MM.1S (cell line): ENCODE data around the gene COL4A5.

Source experiments
- EZH2 ChIP-seq: fragments of 300-600 bp; sonication (generic); optimal IDR thresholded peaks from 2 replicates; pipeline ENCODE3; 2017; ENCODE audit warnings: low read depth, mild to moderate bottlenecking, antibody characterized with exemption, low read length, mixed read lengths
- TF ChIP-seq, protein P1 (sequence below): fragments of 300-600 bp; sonication (generic); IDR thresholded peaks from 2 replicates; pipeline ENCODE4 v1.5.1; 2016; ENCODE audit warnings: antibody characterized with exemption, low read length, mixed read lengths

DNA sequence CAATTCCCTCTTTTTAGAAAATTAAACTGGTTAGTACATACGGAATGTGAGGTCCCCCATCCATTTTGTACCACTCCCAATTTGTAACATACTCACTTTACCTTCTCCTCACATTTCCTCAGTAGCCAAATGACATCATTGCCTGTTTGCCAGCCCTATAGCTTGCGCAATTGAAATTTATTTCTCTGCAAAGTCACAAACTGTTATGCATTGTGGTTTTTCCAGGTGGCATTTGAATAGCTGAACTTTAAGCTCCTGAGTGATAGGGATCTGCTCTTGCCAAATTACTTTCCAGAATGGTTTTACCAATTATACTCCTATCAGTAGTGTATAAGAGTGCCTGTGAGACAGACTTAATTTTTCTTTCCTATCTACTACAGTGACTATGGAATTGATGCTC lies 7.7 kb downstream of the COL4A5 start:
- TF ChIP-seq EZH2: no peak
- TF ChIP-seq, protein P1, sequence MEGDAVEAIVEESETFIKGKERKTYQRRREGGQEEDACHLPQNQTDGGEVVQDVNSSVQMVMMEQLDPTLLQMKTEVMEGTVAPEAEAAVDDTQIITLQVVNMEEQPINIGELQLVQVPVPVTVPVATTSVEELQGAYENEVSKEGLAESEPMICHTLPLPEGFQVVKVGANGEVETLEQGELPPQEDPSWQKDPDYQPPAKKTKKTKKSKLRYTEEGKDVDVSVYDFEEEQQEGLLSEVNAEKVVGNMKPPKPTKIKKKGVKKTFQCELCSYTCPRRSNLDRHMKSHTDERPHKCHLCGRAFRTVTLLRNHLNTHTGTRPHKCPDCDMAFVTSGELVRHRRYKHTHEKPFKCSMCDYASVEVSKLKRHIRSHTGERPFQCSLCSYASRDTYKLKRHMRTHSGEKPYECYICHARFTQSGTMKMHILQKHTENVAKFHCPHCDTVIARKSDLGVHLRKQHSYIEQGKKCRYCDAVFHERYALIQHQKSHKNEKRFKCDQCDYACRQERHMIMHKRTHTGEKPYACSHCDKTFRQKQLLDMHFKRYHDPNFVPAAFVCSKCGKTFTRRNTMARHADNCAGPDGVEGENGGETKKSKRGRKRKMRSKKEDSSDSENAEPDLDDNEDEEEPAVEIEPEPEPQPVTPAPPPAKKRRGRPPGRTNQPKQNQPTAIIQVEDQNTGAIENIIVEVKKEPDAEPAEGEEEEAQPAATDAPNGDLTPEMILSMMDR: no peak
